ENCODE measurements around the gene KIF16B.

The KIF16B gene, protein sequence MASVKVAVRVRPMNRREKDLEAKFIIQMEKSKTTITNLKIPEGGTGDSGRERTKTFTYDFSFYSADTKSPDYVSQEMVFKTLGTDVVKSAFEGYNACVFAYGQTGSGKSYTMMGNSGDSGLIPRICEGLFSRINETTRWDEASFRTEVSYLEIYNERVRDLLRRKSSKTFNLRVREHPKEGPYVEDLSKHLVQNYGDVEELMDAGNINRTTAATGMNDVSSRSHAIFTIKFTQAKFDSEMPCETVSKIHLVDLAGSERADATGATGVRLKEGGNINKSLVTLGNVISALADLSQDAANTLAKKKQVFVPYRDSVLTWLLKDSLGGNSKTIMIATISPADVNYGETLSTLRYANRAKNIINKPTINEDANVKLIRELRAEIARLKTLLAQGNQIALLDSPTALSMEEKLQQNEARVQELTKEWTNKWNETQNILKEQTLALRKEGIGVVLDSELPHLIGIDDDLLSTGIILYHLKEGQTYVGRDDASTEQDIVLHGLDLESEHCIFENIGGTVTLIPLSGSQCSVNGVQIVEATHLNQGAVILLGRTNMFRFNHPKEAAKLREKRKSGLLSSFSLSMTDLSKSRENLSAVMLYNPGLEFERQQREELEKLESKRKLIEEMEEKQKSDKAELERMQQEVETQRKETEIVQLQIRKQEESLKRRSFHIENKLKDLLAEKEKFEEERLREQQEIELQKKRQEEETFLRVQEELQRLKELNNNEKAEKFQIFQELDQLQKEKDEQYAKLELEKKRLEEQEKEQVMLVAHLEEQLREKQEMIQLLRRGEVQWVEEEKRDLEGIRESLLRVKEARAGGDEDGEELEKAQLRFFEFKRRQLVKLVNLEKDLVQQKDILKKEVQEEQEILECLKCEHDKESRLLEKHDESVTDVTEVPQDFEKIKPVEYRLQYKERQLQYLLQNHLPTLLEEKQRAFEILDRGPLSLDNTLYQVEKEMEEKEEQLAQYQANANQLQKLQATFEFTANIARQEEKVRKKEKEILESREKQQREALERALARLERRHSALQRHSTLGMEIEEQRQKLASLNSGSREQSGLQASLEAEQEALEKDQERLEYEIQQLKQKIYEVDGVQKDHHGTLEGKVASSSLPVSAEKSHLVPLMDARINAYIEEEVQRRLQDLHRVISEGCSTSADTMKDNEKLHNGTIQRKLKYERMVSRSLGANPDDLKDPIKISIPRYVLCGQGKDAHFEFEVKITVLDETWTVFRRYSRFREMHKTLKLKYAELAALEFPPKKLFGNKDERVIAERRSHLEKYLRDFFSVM (N-terminal part only)

DNA sequence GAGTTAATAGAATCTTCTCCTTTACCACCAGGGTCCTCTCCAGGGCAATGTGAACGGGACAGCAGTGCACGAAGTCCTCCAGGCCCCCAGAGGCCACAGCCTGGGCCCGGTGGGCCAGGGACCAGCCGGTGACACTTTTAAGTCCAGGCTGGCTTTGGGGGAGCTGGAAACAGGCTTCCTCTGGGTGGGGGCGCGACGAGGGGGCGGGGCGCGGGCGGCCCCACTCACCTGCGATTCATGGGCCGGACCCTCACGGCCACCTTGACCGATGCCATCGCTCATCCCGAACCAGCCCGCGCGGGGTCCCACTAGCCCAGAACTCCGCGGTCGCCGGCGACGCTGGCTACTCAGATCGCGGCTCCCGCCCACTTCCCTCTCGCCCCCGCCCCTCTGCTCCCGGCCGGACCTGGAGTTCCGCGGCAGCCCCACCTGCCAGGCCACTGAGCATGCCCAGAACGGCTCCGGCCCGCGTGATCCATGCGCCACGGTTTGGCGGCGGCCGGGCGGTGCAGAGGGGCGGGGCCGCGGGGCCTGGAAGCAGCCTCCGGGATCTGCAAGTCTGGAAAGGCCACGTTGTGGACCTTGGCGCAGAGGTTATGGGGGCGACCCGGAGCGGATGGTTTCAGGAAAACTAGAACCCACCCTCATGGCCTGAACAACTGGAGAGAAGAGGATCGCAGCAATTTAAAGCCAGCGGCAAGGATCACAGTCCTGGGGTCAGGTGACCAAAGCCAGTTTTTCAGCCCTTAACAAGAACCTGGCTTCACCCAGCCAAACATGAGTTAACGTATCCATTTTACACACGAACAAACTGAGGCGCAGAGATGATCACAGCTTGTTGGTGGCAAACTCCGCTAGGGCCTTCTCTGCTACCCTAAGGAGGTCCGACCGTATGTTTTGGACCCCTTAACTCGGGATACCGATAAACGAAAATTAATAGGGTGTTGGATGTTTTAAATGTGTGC, at the start of gene KIF16B:
KIF16B (minus strand) TSS at position 448 of the 965 bp plus-strand sequence; CDS start at position 275, 173 bp downstream.
- TF ChIP-seq, protein P1, sequence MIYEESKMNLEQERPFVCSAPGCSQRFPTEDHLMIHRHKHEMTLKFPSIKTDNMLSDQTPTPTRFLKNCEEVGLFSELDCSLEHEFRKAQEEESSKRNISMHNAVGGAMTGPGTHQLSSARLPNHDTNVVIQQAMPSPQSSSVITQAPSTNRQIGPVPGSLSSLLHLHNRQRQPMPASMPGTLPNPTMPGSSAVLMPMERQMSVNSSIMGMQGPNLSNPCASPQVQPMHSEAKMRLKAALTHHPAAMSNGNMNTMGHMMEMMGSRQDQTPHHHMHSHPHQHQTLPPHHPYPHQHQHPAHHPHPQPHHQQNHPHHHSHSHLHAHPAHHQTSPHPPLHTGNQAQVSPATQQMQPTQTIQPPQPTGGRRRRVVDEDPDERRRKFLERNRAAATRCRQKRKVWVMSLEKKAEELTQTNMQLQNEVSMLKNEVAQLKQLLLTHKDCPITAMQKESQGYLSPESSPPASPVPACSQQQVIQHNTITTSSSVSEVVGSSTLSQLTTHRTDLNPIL (CRISPR knock-in tag; IDR thresholded peaks at IDR 0.05; ENCODE audit: low read depth), result no peak
- TF ChIP-seq ZFP3 (CRISPR knock-in tag; IDR thresholded peaks at IDR 0.05), result peak; percentile 65; the same call in 1 of the 2 replicates
- TF ChIP-seq CSDC2 (CRISPR knock-in tag; IDR thresholded peaks at IDR 0.05), result peak; percentile 34; the same call in 1 of the 2 replicates
- peak; percentile 85 for ATAC-seq

DNA sequence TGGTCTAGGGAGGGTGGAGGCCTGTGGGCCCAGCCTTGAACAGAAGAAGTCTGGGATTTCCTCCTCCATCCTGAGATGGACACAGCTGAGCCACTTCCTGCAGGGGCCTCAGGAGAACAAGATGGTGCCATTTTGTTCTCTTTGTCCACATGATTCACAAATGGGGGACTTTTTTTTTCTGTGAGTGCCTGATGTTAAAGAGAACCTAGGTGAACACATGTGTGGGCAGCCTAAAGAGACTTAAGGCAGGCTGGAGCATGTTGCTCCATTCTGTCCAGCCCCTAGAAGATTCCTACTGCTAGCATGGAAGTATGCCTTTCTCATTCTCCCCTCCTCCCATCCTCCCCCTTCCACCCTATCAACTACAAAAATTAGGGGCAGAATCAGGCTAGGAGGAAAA, 49.3 kb upstream of the KIF16B start:
- TF ChIP-seq, protein P2, sequence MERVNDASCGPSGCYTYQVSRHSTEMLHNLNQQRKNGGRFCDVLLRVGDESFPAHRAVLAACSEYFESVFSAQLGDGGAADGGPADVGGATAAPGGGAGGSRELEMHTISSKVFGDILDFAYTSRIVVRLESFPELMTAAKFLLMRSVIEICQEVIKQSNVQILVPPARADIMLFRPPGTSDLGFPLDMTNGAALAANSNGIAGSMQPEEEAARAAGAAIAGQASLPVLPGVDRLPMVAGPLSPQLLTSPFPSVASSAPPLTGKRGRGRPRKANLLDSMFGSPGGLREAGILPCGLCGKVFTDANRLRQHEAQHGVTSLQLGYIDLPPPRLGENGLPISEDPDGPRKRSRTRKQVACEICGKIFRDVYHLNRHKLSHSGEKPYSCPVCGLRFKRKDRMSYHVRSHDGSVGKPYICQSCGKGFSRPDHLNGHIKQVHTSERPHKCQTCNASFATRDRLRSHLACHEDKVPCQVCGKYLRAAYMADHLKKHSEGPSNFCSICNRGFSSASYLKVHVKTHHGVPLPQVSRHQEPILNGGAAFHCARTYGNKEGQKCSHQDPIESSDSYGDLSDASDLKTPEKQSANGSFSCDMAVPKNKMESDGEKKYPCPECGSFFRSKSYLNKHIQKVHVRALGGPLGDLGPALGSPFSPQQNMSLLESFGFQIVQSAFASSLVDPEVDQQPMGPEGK (CRISPR knock-in tag; IDR thresholded peaks at IDR 0.05; ENCODE audit: borderline replicate concordance), result no peak
- TF ChIP-seq ESRRG (CRISPR knock-in tag; IDR thresholded peaks at IDR 0.05) (no peak), ZNF565 (CRISPR knock-in tag; conservative IDR thresholded peaks at IDR 0.05; ENCODE audit: low read depth) (no peak), TCF4 (CRISPR knock-in tag; IDR thresholded peaks at IDR 0.05; ENCODE audit: borderline replicate concordance) (no peak), CSDC2 (CRISPR knock-in tag; IDR thresholded peaks at IDR 0.05) (no peak), PPARA (CRISPR knock-in tag; IDR thresholded peaks at IDR 0.05; ENCODE audit: borderline replicate concordance) (no peak), BACH2 (CRISPR knock-in tag; IDR thresholded peaks at IDR 0.05; ENCODE audit: borderline replicate concordance) (no peak), ZFP30 (CRISPR knock-in tag; IDR thresholded peaks at IDR 0.05) (no peak), ZNF8 (CRISPR knock-in tag; IDR thresholded peaks at IDR 0.05) (no peak), ZC3H10 (CRISPR knock-in tag; IDR thresholded peaks at IDR 0.05) (no peak), OSR1 (CRISPR knock-in tag; IDR thresholded peaks at IDR 0.05) (no peak), ZNF70 (CRISPR knock-in tag; IDR thresholded peaks at IDR 0.05) (no peak), RARB (CRISPR knock-in tag; IDR thresholded peaks at IDR 0.05) (no peak)
- TF ChIP-seq, protein P3, sequence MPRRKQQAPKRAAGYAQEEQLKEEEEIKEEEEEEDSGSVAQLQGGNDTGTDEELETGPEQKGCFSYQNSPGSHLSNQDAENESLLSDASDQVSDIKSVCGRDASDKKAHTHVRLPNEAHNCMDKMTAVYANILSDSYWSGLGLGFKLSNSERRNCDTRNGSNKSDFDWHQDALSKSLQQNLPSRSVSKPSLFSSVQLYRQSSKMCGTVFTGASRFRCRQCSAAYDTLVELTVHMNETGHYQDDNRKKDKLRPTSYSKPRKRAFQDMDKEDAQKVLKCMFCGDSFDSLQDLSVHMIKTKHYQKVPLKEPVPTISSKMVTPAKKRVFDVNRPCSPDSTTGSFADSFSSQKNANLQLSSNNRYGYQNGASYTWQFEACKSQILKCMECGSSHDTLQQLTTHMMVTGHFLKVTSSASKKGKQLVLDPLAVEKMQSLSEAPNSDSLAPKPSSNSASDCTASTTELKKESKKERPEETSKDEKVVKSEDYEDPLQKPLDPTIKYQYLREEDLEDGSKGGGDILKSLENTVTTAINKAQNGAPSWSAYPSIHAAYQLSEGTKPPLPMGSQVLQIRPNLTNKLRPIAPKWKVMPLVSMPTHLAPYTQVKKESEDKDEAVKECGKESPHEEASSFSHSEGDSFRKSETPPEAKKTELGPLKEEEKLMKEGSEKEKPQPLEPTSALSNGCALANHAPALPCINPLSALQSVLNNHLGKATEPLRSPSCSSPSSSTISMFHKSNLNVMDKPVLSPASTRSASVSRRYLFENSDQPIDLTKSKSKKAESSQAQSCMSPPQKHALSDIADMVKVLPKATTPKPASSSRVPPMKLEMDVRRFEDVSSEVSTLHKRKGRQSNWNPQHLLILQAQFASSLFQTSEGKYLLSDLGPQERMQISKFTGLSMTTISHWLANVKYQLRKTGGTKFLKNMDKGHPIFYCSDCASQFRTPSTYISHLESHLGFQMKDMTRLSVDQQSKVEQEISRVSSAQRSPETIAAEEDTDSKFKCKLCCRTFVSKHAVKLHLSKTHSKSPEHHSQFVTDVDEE (CRISPR knock-in tag; IDR thresholded peaks at IDR 0.05), result no peak
- TF ChIP-seq, protein P4, sequence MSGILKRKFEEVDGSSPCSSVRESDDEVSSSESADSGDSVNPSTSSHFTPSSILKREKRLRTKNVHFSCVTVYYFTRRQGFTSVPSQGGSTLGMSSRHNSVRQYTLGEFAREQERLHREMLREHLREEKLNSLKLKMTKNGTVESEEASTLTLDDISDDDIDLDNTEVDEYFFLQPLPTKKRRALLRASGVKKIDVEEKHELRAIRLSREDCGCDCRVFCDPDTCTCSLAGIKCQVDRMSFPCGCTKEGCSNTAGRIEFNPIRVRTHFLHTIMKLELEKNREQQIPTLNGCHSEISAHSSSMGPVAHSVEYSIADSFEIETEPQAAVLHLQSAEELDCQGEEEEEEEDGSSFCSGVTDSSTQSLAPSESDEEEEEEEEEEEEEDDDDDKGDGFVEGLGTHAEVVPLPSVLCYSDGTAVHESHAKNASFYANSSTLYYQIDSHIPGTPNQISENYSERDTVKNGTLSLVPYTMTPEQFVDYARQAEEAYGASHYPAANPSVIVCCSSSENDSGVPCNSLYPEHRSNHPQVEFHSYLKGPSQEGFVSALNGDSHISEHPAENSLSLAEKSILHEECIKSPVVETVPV (CRISPR knock-in tag; IDR thresholded peaks at IDR 0.05), result no peak
- TF ChIP-seq, protein P5, sequence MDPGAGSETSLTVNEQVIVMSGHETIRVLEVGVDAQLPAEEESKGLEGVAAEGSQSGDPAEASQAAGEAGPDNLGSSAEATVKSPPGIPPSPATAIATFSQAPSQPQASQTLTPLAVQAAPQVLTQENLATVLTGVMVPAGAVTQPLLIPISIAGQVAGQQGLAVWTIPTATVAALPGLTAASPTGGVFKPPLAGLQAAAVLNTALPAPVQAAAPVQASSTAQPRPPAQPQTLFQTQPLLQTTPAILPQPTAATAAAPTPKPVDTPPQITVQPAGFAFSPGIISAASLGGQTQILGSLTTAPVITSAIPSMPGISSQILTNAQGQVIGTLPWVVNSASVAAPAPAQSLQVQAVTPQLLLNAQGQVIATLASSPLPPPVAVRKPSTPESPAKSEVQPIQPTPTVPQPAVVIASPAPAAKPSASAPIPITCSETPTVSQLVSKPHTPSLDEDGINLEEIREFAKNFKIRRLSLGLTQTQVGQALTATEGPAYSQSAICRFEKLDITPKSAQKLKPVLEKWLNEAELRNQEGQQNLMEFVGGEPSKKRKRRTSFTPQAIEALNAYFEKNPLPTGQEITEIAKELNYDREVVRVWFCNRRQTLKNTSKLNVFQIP (CRISPR knock-in tag; IDR thresholded peaks at IDR 0.05; ENCODE audit: borderline replicate concordance, low read depth), result no peak
- ATAC-seq, result no peak

Measured in SK-N-SH treated with all-trans-retinoic acid at 6 μM for 48 hours (cell line).